SK-N-SH (cell line): Measurements from ENCODE around the gene LRP5. TPM values are rescaled to one million over a fixed set of nuclear protein-coding genes. Genes with fewer than 3 reads are reported as not detected.

ENCODE experiments used
- CTCF ChIA-PET: fragments of 300-600, 350-600 bp; formaldehyde crosslinking; extraction: SDS; loops from one replicate; lab custom pipeline; 2021; lab: Yijun Ruan, JAX
- POLR2A ChIA-PET: fragments of 350-600 bp; sonication (Branson Sonifier 250); formaldehyde crosslinking; extraction: SDS; loops from one replicate; lab custom pipeline; 2020; ENCODE audit warnings: antibody characterized with exemption, inconsistent platforms; lab: Yijun Ruan, JAX
- DNase-seq: peaks from one replicate; pipeline ENCODE4 v3.0.0; 2012
- H2AFZ ChIP-seq: fragments of 200-600 bp; sonication (generic); 2 replicates; pipeline ENCODE4 v1.8.1; 2016; ENCODE audit warnings: antibody characterized with exemption, mild to moderate bottlenecking, low read depth
- H3F3A ChIP-seq: fragments of 200-600 bp; sonication (generic); replicated peaks from 2 replicates; pipeline ENCODE3; 2016; ENCODE audit warnings: antibody characterized with exemption, mild to moderate bottlenecking; ENCODE audit not compliant: insufficient read depth
- H3K27ac ChIP-seq, 2 experiments: fragments of 200-500 bp in 1 of 2; fragments of 200-600 bp in 1 of 2; sonication (Bioruptor generic) in 1 of 2; sonication (generic), shearing (Covaris generic) in 1 of 2; 2 replicates each; pipeline versions ENCODE4 v1.5.1 to v1.6.1; 2014 to 2016; ENCODE audit warnings: low read depth in 2 of 2, inconsistent platforms in 1 of 2, low read length in 1 of 2, mild to moderate bottlenecking in 1 of 2, mixed read lengths in 1 of 2
- H3K27me3 ChIP-seq: fragments of 200-600 bp; sonication (generic), shearing (Covaris generic); 2 replicates; pipeline ENCODE4 v1.6.1; 2016; ENCODE audit warnings: mixed run types; ENCODE audit not compliant: insufficient read depth
- H3K36me3 ChIP-seq, 2 experiments: fragments of 200-500 bp in 1 of 2; fragments of 200-600 bp in 1 of 2; sonication (Bioruptor generic) in 1 of 2; sonication (generic) in 1 of 2; replicated peaks in 1 of 2; 2 replicates each; pipeline versions ENCODE3 to v1.5.1; 2014 to 2016; ENCODE audit warnings: low read length in 1 of 2, mild to moderate bottlenecking in 1 of 2; ENCODE audit not compliant: insufficient read depth in 2 of 2, control insufficient read depth in 1 of 2
- H3K4me1 ChIP-seq, 2 experiments: fragments of 200-500 bp in 1 of 2; fragments of 200-600 bp in 1 of 2; sonication (Bioruptor generic) in 1 of 2; sonication (generic), shearing (Covaris generic) in 1 of 2; 2 replicates each; pipeline versions ENCODE4 v1.5.1 to v1.6.1; 2014 to 2016; ENCODE audit warnings: low read depth in 1 of 2, low read length in 1 of 2, mixed run types in 1 of 2; ENCODE audit not compliant: insufficient read depth in 2 of 2, control insufficient read depth in 1 of 2
- H3K4me2 ChIP-seq: fragments of 200-600 bp; sonication (generic), shearing (Covaris generic); 2 replicates; pipeline ENCODE4 v1.6.1; 2017; ENCODE audit warnings: mixed run types
- H3K4me3 ChIP-seq, 2 experiments: fragments of 200-500 bp in 1 of 2; fragments of 200-600 bp in 1 of 2; sonication (Bioruptor generic) in 1 of 2; sonication (generic), shearing (Covaris generic) in 1 of 2; 2 replicates each; pipeline versions ENCODE4 v1.5.1 to v1.8.1; 2014 to 2016; ENCODE audit warnings: low read depth in 2 of 2, inconsistent platforms in 1 of 2, low read length in 1 of 2, mild to moderate bottlenecking in 1 of 2, mixed read lengths in 1 of 2, moderate library complexity in 1 of 2
- H3K79me2 ChIP-seq: fragments of 200-600 bp; sonication (generic); 2 replicates; pipeline ENCODE4 v1.8.1; 2017; ENCODE audit warnings: mild to moderate bottlenecking; ENCODE audit not compliant: insufficient read depth
- H3K9ac ChIP-seq: fragments of 200-600 bp; sonication (generic); 2 replicates; pipeline ENCODE4 v1.6.1; 2017; ENCODE audit warnings: mixed run types
- H3K9me2 ChIP-seq: fragments of 200-600 bp; sonication (generic); 2 replicates; pipeline ENCODE4 v1.6.1; 2017; ENCODE audit warnings: mixed run types
- H3K9me3 ChIP-seq: fragments of 200-600 bp; sonication (generic); 2 replicates; pipeline ENCODE4 v1.6.1; 2017; ENCODE audit warnings: mixed run types, mild to moderate bottlenecking, moderate library complexity
- H4K20me1 ChIP-seq: fragments of 200-600 bp; sonication (generic); 2 replicates; pipeline ENCODE4 v1.6.1; 2017; ENCODE audit warnings: mild to moderate bottlenecking, mixed run types; ENCODE audit not compliant: insufficient read depth
- CHD2 ChIP-seq: fragments of 150-350 bp; IDR thresholded peaks from 2 replicates; pipeline ENCODE4 v1.6.1; 2018; ENCODE audit warnings: low read length; ENCODE audit not compliant: partially characterized antibody
- ELF1 ChIP-seq: IDR thresholded peaks from 2 replicates; pipeline ENCODE4 v1.4.0; 2012
- EP300 ChIP-seq, 2 experiments: IDR thresholded peaks; 2 replicates each; pipeline versions ENCODE4 v1.4.0 to v1.6.1; 2012; ENCODE audit warnings: borderline replicate concordance in 1 of 2, low read depth in 1 of 2, low read length in 1 of 2
- FOXM1 ChIP-seq: IDR thresholded peaks from 2 replicates; pipeline ENCODE4 v1.4.0; 2012; ENCODE audit warnings: low read depth, mild to moderate bottlenecking
- GATA2 ChIP-seq: sonication (generic); formaldehyde crosslinking; IDR thresholded peaks from 2 replicates; pipeline ENCODE4 v1.5.0; 2020; ENCODE audit warnings: mild to moderate bottlenecking, missing genetic modification reagents
- JUND ChIP-seq: IDR thresholded peaks from 2 replicates; pipeline ENCODE4 v1.4.0; 2012
- MEF2A ChIP-seq: IDR thresholded peaks from 2 replicates; pipeline ENCODE4 v1.4.0; 2012; ENCODE audit warnings: low read depth, borderline replicate concordance
- MXI1 ChIP-seq: IDR thresholded peaks from 2 replicates; pipeline ENCODE4 v1.6.1; 2012; ENCODE audit warnings: mild to moderate bottlenecking, low read depth, low read length, improper control_type of control experiment
- NFIC ChIP-seq: IDR thresholded peaks from 2 replicates; pipeline ENCODE4 v1.4.0; 2012; ENCODE audit warnings: borderline replicate concordance
- NRF1 ChIP-seq: IDR thresholded peaks from 2 replicates; pipeline ENCODE4 v1.6.1; 2012; ENCODE audit warnings: low read depth, mild to moderate bottlenecking, low read length
- POLR2AphosphoS5 ChIP-seq: IDR thresholded peaks from 2 replicates; pipeline ENCODE4 v1.6.1; 2012; ENCODE audit warnings: low read depth, low read length
- RAD21 ChIP-seq: IDR thresholded peaks from 2 replicates; pipeline ENCODE4 v1.6.1; 2012; ENCODE audit warnings: mild to moderate bottlenecking, low read length
- RXRA ChIP-seq: IDR thresholded peaks from 2 replicates; pipeline ENCODE4 v1.4.0; 2012; ENCODE audit warnings: low read depth, mild to moderate bottlenecking, borderline replicate concordance
- SIN3A ChIP-seq: IDR thresholded peaks from 2 replicates; pipeline ENCODE4 v1.6.1; 2012; ENCODE audit warnings: low read depth, mild to moderate bottlenecking, low read length, moderate library complexity, borderline replicate concordance
- TAF1 ChIP-seq: IDR thresholded peaks from 2 replicates; pipeline ENCODE4 v1.6.1; 2012; ENCODE audit warnings: low read depth, mild to moderate bottlenecking, low read length, moderate library complexity, borderline replicate concordance
- TCF12 ChIP-seq: IDR thresholded peaks from 2 replicates; pipeline ENCODE4 v1.4.0; 2012
- TEAD4 ChIP-seq: IDR thresholded peaks from 2 replicates; pipeline ENCODE4 v1.4.0; 2012; ENCODE audit warnings: mild to moderate bottlenecking, borderline replicate concordance; ENCODE audit not compliant: insufficient read depth
- YY1 ChIP-seq: IDR thresholded peaks from 2 replicates; pipeline ENCODE4 v1.4.0; 2012; ENCODE audit warnings: low read depth, mild to moderate bottlenecking
- WGBS: methylation state at CpG from one replicate; pipeline ENCODE4 v1.1.6; 2017; ENCODE audit warnings: low lambda C conversion rate; 5-methylcytosine and 5-hydroxymethylcytosine counted together
- polyA plus RNA-seq, 3 experiments: library from polyadenylated mRNA; depleted of rRNA; stranded (reverse); fragments of >200 nt; gene quantifications; 2 replicates each; pipeline ENCODE4 v1.2.3, GENCODE V29; 2012
- TF ChIP-seq, protein P1 (sequence below): fragments of 150-350 bp; IDR thresholded peaks from 2 replicates; pipeline ENCODE4 v1.6.1; 2016; ENCODE audit warnings: mild to moderate bottlenecking, low read depth, low read length
- TF ChIP-seq, protein P2 (sequence below): IDR thresholded peaks from 2 replicates; pipeline ENCODE4 v1.4.0; 2012; ENCODE audit warnings: low read depth
- TF ChIP-seq, protein P3 (sequence below): IDR thresholded peaks from 2 replicates; pipeline ENCODE4; 2012
- TF ChIP-seq, protein P4 (sequence below): fragments of 150-350 bp; IDR thresholded peaks from 2 replicates; pipeline ENCODE4 v1.6.1; 2017; ENCODE audit warnings: antibody characterized with exemption, low read length, low read depth, borderline replicate concordance

LRP5 gene
- polyA plus RNA-seq, 1 of the 3 experiments (the other 2 are of a cell fraction), result 15.0 TPM

DNA sequence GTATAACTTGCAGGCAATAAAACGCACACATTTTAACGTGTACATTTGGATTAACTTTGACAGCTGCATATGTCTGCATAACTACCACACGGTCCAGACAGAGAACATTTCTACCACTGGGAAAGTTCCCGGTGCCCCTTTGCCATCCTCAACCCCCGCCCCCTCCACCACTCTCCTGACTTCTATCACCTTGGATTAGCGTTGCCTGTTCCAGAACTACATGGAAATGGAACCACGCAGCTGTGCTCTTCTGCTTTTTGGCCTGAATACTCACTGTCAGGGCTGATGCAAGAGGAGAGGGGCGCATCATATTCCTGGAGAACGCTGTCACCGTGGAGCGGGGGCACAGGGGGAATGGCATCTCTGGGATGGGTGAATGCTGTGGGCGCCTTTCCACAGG is 62.1 kb downstream of the LRP5 start:
- Histone ChIP-seq H2AFZ (no peak overlapping the region), H3K9ac (no peak overlapping the region), H3K27ac (peak overlapping the region; percentile 72 to 100; a peak in 3 of 4 replicates), H3F3A (no peaks in the 10 kb centered on the region), H3K4me1 (peaks cover 23 to 87% of the 10 kb centered on the region in 2 experiments)
- CTCF ChIA-PET, result interaction anchor here (1.0 to 5.4 kb wide), 10 partner anchors 10 to 117 kb away, joined by 3 to 34 read pairs (median 5); partner anchors contain the start of gene LRP5
- TF ChIP-seq TCF12, result no peak
- TF ChIP-seq MXI1, result no peak
- TF ChIP-seq GATA2, result no peak
- no peak for TF ChIP-seq MEF2A
- no peak for TF ChIP-seq RAD21
- TF ChIP-seq, protein P1, sequence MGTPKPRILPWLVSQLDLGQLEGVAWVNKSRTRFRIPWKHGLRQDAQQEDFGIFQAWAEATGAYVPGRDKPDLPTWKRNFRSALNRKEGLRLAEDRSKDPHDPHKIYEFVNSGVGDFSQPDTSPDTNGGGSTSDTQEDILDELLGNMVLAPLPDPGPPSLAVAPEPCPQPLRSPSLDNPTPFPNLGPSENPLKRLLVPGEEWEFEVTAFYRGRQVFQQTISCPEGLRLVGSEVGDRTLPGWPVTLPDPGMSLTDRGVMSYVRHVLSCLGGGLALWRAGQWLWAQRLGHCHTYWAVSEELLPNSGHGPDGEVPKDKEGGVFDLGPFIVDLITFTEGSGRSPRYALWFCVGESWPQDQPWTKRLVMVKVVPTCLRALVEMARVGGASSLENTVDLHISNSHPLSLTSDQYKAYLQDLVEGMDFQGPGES, result no peak
- TF ChIP-seq FOXM1, result no peak
- TF ChIP-seq NFIC, result no peak
- TF ChIP-seq, protein P2, sequence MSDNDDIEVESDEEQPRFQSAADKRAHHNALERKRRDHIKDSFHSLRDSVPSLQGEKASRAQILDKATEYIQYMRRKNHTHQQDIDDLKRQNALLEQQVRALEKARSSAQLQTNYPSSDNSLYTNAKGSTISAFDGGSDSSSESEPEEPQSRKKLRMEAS, result no peak
- no peak for TF ChIP-seq JUND
- TF ChIP-seq TAF1, result no peak
- TF ChIP-seq, protein P3, sequence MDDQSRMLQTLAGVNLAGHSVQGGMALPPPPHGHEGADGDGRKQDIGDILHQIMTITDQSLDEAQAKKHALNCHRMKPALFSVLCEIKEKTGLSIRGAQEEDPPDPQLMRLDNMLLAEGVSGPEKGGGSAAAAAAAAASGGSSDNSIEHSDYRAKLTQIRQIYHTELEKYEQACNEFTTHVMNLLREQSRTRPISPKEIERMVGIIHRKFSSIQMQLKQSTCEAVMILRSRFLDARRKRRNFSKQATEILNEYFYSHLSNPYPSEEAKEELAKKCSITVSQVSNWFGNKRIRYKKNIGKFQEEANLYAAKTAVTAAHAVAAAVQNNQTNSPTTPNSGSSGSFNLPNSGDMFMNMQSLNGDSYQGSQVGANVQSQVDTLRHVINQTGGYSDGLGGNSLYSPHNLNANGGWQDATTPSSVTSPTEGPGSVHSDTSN, result no peak
- TF ChIP-seq ELF1, result no peak
- no peak for TF ChIP-seq POLR2AphosphoS5
- TF ChIP-seq YY1, result no peak
- no peak for TF ChIP-seq TEAD4
- TF ChIP-seq, protein P4, sequence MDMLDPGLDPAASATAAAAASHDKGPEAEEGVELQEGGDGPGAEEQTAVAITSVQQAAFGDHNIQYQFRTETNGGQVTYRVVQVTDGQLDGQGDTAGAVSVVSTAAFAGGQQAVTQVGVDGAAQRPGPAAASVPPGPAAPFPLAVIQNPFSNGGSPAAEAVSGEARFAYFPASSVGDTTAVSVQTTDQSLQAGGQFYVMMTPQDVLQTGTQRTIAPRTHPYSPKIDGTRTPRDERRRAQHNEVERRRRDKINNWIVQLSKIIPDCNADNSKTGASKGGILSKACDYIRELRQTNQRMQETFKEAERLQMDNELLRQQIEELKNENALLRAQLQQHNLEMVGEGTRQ, result no peak
- TF ChIP-seq, all 33 proteins: peak for 0
- Histone ChIP-seq H3K4me3 (no peak overlapping the region), H3K27me3 (no peaks in the 10 kb centered on the region), H3K4me2 (peak overlapping the region; percentile 70; the same call in 1 of the 2 replicates), H4K20me1 (no peaks in the 10 kb centered on the region), H3K9me2 (no peaks in the 10 kb centered on the region), H3K79me2 (no peaks in the 10 kb centered on the region), H3K9me3 (no peaks in the 10 kb centered on the region), H3K36me3 (no peaks in the 10 kb centered on the region)
- 54% methylated on average over 11 of the region's 12 CpGs for WGBS
- DNase-seq, result no peak
- POLR2A ChIA-PET, result interaction anchor here (1.0 to 2.6 kb wide), 9 partner anchors 8 to 375 kb away, joined by 3 to 16 read pairs (median 4); partner anchors contain the start of gene C11orf24

DNA sequence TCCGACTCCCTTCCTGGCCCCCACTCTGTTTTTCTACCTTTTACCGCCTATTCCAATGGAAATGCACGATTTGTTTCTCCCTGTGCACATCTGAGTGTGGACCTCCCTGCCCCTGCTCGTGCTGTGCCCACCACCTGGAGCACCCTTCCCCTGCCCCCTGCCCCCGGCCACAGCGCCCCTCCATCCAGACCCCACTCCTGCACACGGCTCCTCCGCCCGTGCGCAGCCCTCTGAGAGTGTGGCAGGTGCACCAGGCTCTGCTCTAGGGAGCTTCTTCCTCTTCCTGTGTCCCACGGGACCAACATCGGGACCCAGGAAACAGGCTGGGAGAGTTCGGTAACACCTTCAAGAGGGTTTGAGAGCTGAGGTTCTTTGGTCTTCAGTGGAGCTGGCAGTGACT is 62.9 kb downstream of the LRP5 start:
- DNase-seq, result no peak
- H3K27me3 ChIP-seq, result no peaks in the 10 kb centered on the region
- TF ChIP-seq SIN3A (no peak), CHD2 (no peak), TCF12 (no peak), NRF1 (no peak), FOXM1 (no peak), RXRA (no peak), EP300 (IDR thresholded peaks at IDR 0.05; ENCODE audit: borderline replicate concordance in 1 of 2, low read depth in 1 of 2, low read length in 1 of 2) (no peak)
- TF ChIP-seq, protein P1, result no peak
- no peaks in the 10 kb centered on the region for H3K9me2 ChIP-seq
- no peaks in the 10 kb centered on the region for H4K20me1 ChIP-seq
- peak overlapping the region in 1 of 2 experiments; percentile 100; a peak in 2 of 4 replicates for H3K27ac ChIP-seq
- H3K4me1 ChIP-seq, result peaks cover 23 to 79% of the 10 kb centered on the region in 2 experiments
- no peak overlapping the region for H3K9ac ChIP-seq
- H3K4me2 ChIP-seq, result no peak overlapping the region
- H3K79me2 ChIP-seq, result no peaks in the 10 kb centered on the region
- WGBS, result 97% methylated on average over 11 of the region's 13 CpGs
- no peak overlapping the region for H2AFZ ChIP-seq
- no peaks in the 10 kb centered on the region for H3K9me3 ChIP-seq
- ChIA-PET CTCF (interaction anchor here (2.0 to 5.4 kb wide), 2 partner anchors 10 to 118 kb away, joined by 10 to 34 read pairs; no protein-coding TSS in a partner anchor), POLR2A (interaction anchor here (2.6 kb wide), 1 partner anchor 33 kb away, joined by 11 read pairs; no protein-coding TSS in a partner anchor)
- no peaks in the 10 kb centered on the region for H3F3A ChIP-seq
- no peaks in the 10 kb centered on the region for H3K36me3 ChIP-seq
- no peak overlapping the region for H3K4me3 ChIP-seq
